CD14-positive monocyte (primary cell): Measurements from ENCODE around the gene CHURC1. TPM values are rescaled to one million over a fixed set of nuclear protein-coding genes. Genes with fewer than 3 reads are reported as not detected.

Source experiments
- DNase-seq, 3 donors: peaks; one replicate each; pipeline ENCODE4 v3.0.0-alpha.2; 2011 to 2022
- H2AFZ ChIP-seq: 2 replicates; pipeline ENCODE4 v1.6.0; 2012; ENCODE audit warnings: mild to moderate bottlenecking, low read depth, low read length, inconsistent platforms; ENCODE audit not compliant: insufficient read depth, poor library complexity, severe bottlenecking
- H3K27ac ChIP-seq, 2 donors: 1 replicate in 1 of 2; 2 replicates in 1 of 2; pipeline ENCODE4 v1.5.1; 2012 to 2013; ENCODE audit warnings: low read length in 2 of 2, control low read depth in 1 of 2, inconsistent platforms in 1 of 2, low read depth in 1 of 2, mild to moderate bottlenecking in 1 of 2
- H3K27me3 ChIP-seq, 2 donors: one replicate each; pipeline versions ENCODE4 v1.6.0 to v1.6.1; 2011 to 2013; ENCODE audit warnings: low read length in 2 of 2; ENCODE audit not compliant: control insufficient read depth in 2 of 2, insufficient read depth in 2 of 2
- H3K36me3 ChIP-seq, 2 donors: replicated peaks in 1 of 2; 1 replicate in 1 of 2; 2 replicates in 1 of 2; pipeline versions ENCODE4 v1.5.1 to v1.6.1; 2012 to 2013; ENCODE audit warnings: low read length in 2 of 2, control low read depth in 1 of 2, inconsistent platforms in 1 of 2, mild to moderate bottlenecking in 1 of 2; ENCODE audit not compliant: insufficient read depth in 2 of 2, control insufficient read depth in 1 of 2
- H3K4me1 ChIP-seq, 2 donors: 1 replicate in 1 of 2; 2 replicates in 1 of 2; pipeline versions ENCODE4 v1.5.1 to v1.6.1; 2012 to 2013; ENCODE audit warnings: low read length in 2 of 2, control low read depth in 1 of 2, inconsistent platforms in 1 of 2, mild to moderate bottlenecking in 1 of 2, moderate library complexity in 1 of 2; ENCODE audit not compliant: insufficient read depth in 2 of 2, control insufficient read depth in 1 of 2
- H3K4me2 ChIP-seq: replicated peaks from 2 replicates; pipeline ENCODE3; 2012; ENCODE audit warnings: low read length, moderate library complexity, mild to moderate bottlenecking; ENCODE audit not compliant: poor library complexity, severe bottlenecking; ENCODE audit errors: extremely low read depth
- H3K4me3 ChIP-seq, 3 experiments: fragments of 200-600 bp in 1 of 3; sonication (generic) in 1 of 3; replicated peaks in 1 of 3; 1 replicate in 2 of 3; 2 replicates in 1 of 3; pipeline ENCODE4 v1.5.1; 2011 to 2013; ENCODE audit warnings: low read length in 3 of 3, mild to moderate bottlenecking in 3 of 3, control low read depth in 2 of 3, low read depth in 2 of 3, inconsistent platforms in 1 of 3, moderate library complexity in 1 of 3
- H3K79me2 ChIP-seq: 2 replicates; pipeline ENCODE4 v1.6.0; 2012; ENCODE audit warnings: mild to moderate bottlenecking, control low read depth, inconsistent platforms, low read length, moderate library complexity; ENCODE audit not compliant: insufficient read depth
- H3K9ac ChIP-seq: 2 replicates; pipeline ENCODE4 v1.6.0; 2017; ENCODE audit warnings: low read length, mild to moderate bottlenecking; ENCODE audit not compliant: insufficient read depth, poor library complexity, severe bottlenecking
- H3K9me3 ChIP-seq, 2 donors: replicated peaks in 1 of 2; 1 replicate in 1 of 2; 2 replicates in 1 of 2; pipeline versions ENCODE4 v1.5.1 to v1.6.1; 2012 to 2013; ENCODE audit warnings: low read length in 2 of 2, control low read depth in 1 of 2; ENCODE audit not compliant: control insufficient read depth in 1 of 2, insufficient read depth in 1 of 2
- H4K20me1 ChIP-seq: 2 replicates; pipeline ENCODE4 v1.6.0; 2012; ENCODE audit warnings: mild to moderate bottlenecking, low read length, control low read depth, moderate library complexity; ENCODE audit not compliant: insufficient read depth
- H3K27ac Mint-ChIP-seq, 7 donors: one replicate each; pipeline ENCODE4 v1.8.0; 2020; ENCODE audit warnings: mild to moderate bottlenecking in 7 of 7, mixed read lengths in 7 of 7, moderate library complexity in 6 of 7, inconsistent platforms in 2 of 7
- H3K27me3 Mint-ChIP-seq, 3 donors: one replicate each; pipeline ENCODE4 v1.8.0; 2021 to 2022; ENCODE audit warnings: low read depth in 3 of 3, mild to moderate bottlenecking in 3 of 3, mixed read lengths in 3 of 3, moderate library complexity in 3 of 3, inconsistent platforms in 1 of 3
- H3K36me3 Mint-ChIP-seq, 2 donors: one replicate each; pipeline ENCODE4 v1.8.0; 2020; ENCODE audit warnings: mixed read lengths in 2 of 2, inconsistent platforms in 1 of 2, mild to moderate bottlenecking in 1 of 2
- H3K4me1 Mint-ChIP-seq: one replicate; pipeline ENCODE4 v1.8.0; 2020; ENCODE audit warnings: mild to moderate bottlenecking, mixed read lengths
- H3K4me3 Mint-ChIP-seq, 2 donors: one replicate each; pipeline ENCODE4 v1.8.0; 2020; ENCODE audit warnings: mild to moderate bottlenecking in 2 of 2, mixed read lengths in 2 of 2, moderate library complexity in 1 of 2
- H3K9me3 Mint-ChIP-seq, 7 donors: one replicate each; pipeline ENCODE4 v1.8.0; 2020 to 2022; ENCODE audit warnings: mixed read lengths in 7 of 7, mild to moderate bottlenecking in 6 of 7, moderate library complexity in 6 of 7, inconsistent platforms in 2 of 7
- CTCF ChIP-seq: fragments of 200-600 bp; IDR thresholded peaks from one replicate; pipeline ENCODE4 v1.8.0; 2022; ENCODE audit warnings: antibody characterized with exemption, mild to moderate bottlenecking
- WGBS: methylation state at CpG from one replicate; pipeline ENCODE4 v1.1.5; 2013; ENCODE audit warnings: missing lambda C conversion rate; ENCODE audit not compliant: insufficient coverage; 5-methylcytosine and 5-hydroxymethylcytosine counted together
- intact Hi-C, 2 donors: fragments of 100-400 bp; cut with micrococcal nuclease; formaldehyde crosslinking; loops; one replicate each; pipeline versions ENCODE4 v1.15.0 to v1.15.1; 2023
- polyA plus RNA-seq, 3 donors: library from polyadenylated mRNA; depleted of rRNA in 1 of 3; unstranded in 2 of 3; stranded (reverse) in 1 of 3; fragments of 300-500 nt in 2 of 3; fragments of >200 nt in 1 of 3; fragmentation: Illumina TruSeq in 2 of 3; gene quantifications; 1 replicate in 2 of 3; 2 replicates in 1 of 3; pipeline ENCODE4 v1.2.3, GENCODE V29; 2012 to 2021

Gene CHURC1
- polyA plus RNA-seq, 3 donors = 31.1 to 98.3 (median 81.2) TPM

GRCh38 chr14:64865992-64866391, 48.3 kb upstream of the CHURC1 start:
- intact Hi-C loops = no loop called here
- Mint-ChIP-seq H3K9me3 (peaks cover 0 to 1% (median 0%) of the 10 kb centered on the region in 7 donors), H3K4me3 (no peak overlapping the region), H3K27ac (no peak overlapping the region), H3K36me3 (no peaks in the 10 kb centered on the region), H3K4me1 (peaks cover 7% of the 10 kb centered on the region), H3K27me3 (peaks cover 2 to 13% (median 8%) of the 10 kb centered on the region in 3 donors)
- H3K36me3 ChIP-seq = no peaks in the 10 kb centered on the region
- 87% methylated on average over 6 of the region's 6 CpGs for WGBS
- H2AFZ ChIP-seq = no peak overlapping the region
- DNase-seq = no peak
- no peaks in the 10 kb centered on the region for H4K20me1 ChIP-seq
- no peaks in the 10 kb centered on the region for H3K27me3 ChIP-seq
- H3K79me2 ChIP-seq = no peaks in the 10 kb centered on the region
- no peaks in the 10 kb centered on the region for H3K4me1 ChIP-seq
- no peaks in the 10 kb centered on the region for H3K9me3 ChIP-seq
- H3K4me3 ChIP-seq = no peak overlapping the region
- no peak overlapping the region for H3K27ac ChIP-seq
- H3K4me2 ChIP-seq = no peak overlapping the region
- TF ChIP-seq CTCF = no peak
- H3K9ac ChIP-seq = no peak overlapping the region

- DNase-seq = no peak
- no peak overlapping the region for H3K9ac ChIP-seq
- Mint-ChIP-seq H3K9me3 (peaks cover 0 to 1% (median 0%) of the 10 kb centered on the region in 7 donors), H3K4me1 (peaks cover 7% of the 10 kb centered on the region), H3K36me3 (no peaks in the 10 kb centered on the region), H3K27me3 (peaks cover 1 to 11% (median 7%) of the 10 kb centered on the region in 3 donors), H3K4me3 (no peak overlapping the region), H3K27ac (no peak overlapping the region)
- no peaks in the 10 kb centered on the region for H4K20me1 ChIP-seq
- no peaks in the 10 kb centered on the region for H3K4me1 ChIP-seq
- H2AFZ ChIP-seq = no peak overlapping the region
- H3K27me3 ChIP-seq = no peaks in the 10 kb centered on the region
- no peaks in the 10 kb centered on the region for H3K36me3 ChIP-seq
- H3K79me2 ChIP-seq = no peaks in the 10 kb centered on the region
- H3K4me2 ChIP-seq = no peak overlapping the region
- TF ChIP-seq CTCF = no peak
- no peak overlapping the region for H3K4me3 ChIP-seq
- intact Hi-C loops = no loop called here
- no peak overlapping the region for H3K27ac ChIP-seq
- 71% methylated on average over 1 of the region's 3 CpGs for WGBS
- H3K9me3 ChIP-seq = no peaks in the 10 kb centered on the region
These were observed 47.1 kb upstream of the CHURC1 start for GRCh38 chr14:64867182-64867581.
